ENCODE measurements around the gene CFB.

Gene CFB

GRCh38 chr6:31949926-31950548 lies 4.1 kb downstream of the CFB start:
- DNase-seq: no peak

- peak in 1 of 5 donors; percentile 30 for DNase-seq
These were observed 6.4 kb downstream of the CFB start for GRCh38 chr6:31952140-31952805.

DNA sequence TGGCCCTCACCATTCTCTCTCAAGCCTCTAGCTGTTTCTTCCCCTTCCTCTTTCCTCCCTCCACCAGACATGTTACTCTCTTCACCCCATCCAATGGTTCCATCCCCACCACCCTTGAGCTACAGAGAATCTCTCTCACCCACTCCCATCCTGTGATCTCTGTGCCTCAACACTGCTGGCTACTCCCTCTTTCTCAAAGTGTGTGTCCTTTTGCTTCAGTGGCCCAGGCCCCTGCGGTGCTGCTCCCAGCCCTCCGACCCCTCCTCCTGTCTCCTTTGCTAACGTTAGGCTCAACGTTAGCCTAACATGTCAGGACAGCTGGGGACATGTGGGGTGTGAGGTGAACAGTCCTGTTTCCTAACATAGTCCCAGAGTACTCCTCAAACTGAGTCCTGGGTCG lies 7.0 kb downstream of the CFB start:
- DNase-seq: no peak

DNA sequence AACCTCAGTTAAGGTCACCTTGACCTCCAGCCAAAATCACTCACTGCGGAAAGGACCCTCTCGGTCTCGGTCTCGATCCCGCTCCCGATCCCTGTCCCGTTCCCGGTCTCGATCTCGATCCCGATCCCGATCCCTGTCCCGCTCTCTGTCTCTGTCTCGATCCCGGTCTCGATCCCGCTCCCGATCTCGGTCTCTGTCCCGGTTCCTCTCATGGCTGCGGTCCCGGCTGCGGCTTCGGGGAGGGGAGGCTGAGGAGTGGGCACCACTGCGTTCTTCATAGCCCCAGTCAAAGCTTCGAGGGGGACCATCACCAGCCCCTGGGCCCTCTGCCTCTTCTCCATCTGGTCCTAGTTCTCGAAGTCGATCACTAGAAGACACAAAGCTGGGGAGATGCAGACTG lies 8.6 kb downstream of the CFB start:
- no peak for DNase-seq

GRCh38 chr6:31956796-31957195 lies 10.9 kb downstream of the CFB start:
- no peak for DNase-seq

- DNase-seq: no peak
These were observed 12.5 kb downstream of the CFB start for GRCh38 chr6:31958412-31958740.

DNA sequence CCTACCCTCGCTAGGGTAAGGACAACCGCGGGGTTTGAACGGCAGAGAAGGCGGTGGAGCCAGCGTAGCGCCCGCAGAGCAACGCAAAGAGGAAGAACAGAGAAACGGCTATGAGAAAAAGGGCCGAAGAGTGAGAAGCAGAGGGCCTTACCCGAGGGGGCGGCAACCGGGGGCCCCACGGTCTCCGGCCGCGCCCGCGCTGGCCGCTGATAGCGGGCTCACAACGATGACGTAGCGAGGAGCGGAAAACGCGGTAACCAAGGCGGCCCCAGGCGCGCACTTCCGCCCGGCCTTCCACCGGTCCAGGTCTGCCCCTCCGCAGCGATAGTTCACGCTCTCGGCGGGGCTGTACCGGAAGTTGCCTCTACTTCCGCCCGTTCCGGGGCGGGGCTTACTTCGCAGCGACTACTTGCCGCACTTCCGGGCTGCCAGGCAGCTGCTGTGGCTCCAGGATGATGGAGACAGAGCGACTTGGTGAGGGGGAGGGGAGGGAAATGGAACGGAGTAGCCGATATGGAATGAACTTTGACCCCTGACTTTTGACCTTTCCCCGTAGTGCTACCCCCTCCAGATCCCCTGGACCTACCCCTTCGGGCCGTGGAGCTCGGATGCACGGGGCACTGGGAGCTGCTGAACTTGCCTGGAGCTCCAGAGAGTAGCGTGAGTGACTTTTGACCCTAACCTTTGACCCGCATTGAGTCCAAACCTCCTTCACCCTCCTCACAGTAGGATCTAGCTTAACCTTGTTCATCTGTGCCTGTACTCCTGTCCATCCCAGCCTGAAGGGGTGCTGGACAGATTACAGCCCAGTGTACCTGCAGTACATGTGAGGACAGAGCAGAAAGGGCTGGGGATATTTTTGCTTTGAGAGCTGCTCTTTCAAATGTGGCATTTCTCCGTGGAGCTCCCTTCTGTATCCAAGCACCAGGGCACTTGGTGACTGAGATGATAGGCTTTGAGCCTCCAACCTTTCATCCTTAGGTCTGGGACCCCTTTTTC lies 13.1 kb downstream of the CFB start, which contains the start of the genes NELFE and SKIC2:
TSS of gene NELFE (minus strand) at position 231 of the 999 bp plus-strand sequence. CDS start 525 bp downstream, outside the sequence.
TSS of gene SKIC2 (plus strand) at position 435 of the 999 bp plus-strand sequence. CDS start at position 453, 18 bp downstream.
- DNase-seq: peak; percentile 95 to 100 (median 97)

- DNase-seq: no peak
These were observed 15.7 kb downstream of the CFB start for GRCh38 chr6:31961616-31962015.

DNA sequence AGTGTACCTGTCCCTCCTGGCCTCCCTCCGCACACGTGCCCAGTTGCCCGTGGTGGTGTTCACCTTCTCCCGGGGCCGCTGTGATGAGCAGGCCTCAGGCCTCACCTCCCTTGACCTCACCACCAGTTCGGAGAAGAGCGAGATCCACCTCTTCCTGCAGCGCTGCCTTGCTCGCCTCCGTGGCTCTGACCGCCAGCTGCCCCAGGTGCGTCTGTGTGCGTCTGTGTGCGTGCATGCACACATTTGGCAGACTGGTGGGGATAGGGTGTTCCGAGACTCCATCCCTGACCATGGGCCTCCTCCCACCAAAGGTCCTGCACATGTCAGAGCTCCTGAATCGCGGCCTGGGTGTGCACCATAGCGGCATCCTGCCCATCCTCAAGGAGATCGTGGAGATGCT lies 18.0 kb downstream of the CFB start:
- DNase-seq: no peak

DNA sequence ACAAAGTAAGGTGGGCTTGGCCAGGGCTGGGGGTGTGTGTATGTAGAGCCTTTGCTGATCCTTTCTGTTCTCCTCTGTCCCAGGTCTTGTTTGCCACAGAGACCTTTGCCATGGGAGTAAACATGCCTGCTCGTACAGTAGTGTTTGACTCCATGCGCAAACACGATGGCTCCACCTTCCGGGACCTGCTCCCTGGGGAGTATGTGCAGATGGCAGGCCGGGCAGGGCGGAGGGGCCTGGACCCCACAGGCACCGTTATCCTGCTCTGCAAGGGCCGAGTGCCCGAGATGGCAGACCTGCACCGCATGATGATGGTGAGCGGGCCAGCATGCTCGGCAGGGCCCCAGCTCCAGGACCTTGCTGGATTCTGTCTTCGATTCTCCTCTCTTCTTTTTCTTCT lies 19.8 kb downstream of the CFB start:
- no peak for DNase-seq

DNA sequence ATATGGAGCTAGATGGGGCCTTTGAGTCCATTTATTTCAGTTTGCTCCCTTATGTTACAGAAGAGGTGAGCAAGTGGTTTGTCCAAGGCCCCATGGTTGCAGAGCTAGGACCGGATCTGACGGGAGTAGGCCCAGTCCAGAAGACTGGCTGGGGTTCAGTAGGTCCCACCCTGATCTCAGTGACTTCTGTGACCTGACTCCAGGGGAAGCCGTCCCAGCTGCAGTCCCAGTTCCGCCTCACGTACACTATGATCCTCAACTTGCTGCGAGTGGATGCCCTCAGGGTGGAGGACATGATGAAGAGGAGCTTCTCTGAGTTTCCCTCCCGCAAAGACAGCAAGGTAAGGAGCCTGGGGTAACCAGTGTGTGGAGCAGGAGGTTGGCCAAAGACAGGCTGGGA lies 20.6 kb downstream of the CFB start:
- DNase-seq: no peak

- DNase-seq: no peak
These were observed 21.4 kb downstream of the CFB start for GRCh38 chr6:31966997-31967925.

DNA sequence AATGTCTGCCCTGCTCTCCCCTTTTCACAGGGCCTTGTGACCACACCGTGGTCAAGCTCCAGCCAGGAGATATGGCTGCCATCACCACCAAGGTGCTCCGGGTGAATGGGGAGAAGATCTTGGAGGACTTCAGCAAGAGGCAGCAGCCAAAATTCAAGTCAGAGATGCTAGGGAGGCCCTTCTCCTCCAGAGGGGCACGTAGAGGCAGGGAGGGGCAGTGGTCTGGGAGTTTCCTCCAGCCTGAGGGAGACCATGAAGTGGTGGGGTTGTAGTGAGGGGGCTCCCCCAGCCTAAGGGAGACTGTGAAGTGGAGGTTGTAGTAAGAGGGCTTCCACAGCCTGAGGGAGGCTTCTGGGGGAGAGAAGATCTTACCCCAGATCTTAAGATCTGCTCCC lies 22.0 kb downstream of the CFB start:
- no peak for DNase-seq

GRCh38 chr6:31968326-31968725 lies 22.4 kb downstream of the CFB start:
- no peak for DNase-seq

DNA sequence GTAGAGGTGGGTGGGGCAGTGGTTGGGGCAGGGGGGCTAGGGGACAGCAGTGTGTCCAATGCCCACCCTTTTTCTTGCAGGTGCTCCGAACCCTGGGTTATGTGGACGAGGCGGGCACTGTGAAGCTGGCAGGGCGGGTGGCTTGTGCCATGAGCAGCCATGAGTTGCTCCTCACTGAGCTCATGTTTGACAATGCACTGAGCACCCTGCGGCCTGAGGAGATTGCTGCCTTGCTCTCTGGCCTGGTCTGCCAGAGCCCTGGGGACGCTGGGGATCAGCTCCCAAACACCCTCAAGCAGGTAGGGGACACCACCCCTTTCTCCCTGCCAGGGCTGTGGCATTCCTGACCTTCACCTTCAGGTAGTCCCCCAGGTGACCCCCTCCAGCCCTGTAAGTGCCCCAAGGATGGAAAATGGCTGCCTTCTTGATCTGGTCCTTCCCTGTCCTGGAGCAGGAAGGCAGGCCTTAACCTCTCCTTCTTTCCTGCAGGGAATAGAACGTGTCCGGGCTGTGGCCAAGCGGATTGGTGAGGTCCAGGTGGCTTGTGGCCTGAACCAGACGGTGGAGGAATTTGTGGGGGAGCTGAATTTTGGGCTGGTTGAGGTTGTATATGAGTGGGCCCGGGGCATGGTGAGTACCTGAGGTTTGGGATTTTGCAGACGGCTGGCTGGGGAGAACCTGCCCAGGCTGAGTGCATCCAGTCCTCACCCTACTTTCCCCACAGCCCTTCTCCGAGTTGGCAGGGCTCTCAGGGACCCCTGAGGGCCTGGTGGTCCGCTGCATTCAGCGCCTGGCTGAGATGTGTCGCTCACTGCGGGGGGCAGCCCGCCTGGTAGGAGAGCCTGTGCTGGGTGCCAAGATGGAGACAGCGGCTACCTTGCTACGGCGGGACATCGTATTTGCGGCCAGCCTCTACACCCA lies 23.2 kb downstream of the CFB start:
- no peak for DNase-seq

GRCh38 chr6:31969712-31970603 lies 24.1 kb downstream of the CFB start:
- DNase-seq: no peak

- no peak for DNase-seq
These were observed 24.8 kb downstream of the CFB start for GRCh38 chr6:31970604-31971271.

GRCh38 chr6:31971279-31971992 lies 25.5 kb downstream of the CFB start:
- no peak for DNase-seq
